ENCODE results near the gene R3HDM1. TPM values are rescaled to one million over a fixed set of nuclear protein-coding genes. Genes with fewer than 3 reads are reported as not detected.
"Not testable (repeated sequence)": the region's sequence is repeated elsewhere in the genome, so short reads cannot be mapped to it uniquely, and the experiment has no call there.

Gene R3HDM1
- 10 to 100 TPM; 24.0 to 40.4 (median 30.4) TPM for total RNA-seq

DNA sequence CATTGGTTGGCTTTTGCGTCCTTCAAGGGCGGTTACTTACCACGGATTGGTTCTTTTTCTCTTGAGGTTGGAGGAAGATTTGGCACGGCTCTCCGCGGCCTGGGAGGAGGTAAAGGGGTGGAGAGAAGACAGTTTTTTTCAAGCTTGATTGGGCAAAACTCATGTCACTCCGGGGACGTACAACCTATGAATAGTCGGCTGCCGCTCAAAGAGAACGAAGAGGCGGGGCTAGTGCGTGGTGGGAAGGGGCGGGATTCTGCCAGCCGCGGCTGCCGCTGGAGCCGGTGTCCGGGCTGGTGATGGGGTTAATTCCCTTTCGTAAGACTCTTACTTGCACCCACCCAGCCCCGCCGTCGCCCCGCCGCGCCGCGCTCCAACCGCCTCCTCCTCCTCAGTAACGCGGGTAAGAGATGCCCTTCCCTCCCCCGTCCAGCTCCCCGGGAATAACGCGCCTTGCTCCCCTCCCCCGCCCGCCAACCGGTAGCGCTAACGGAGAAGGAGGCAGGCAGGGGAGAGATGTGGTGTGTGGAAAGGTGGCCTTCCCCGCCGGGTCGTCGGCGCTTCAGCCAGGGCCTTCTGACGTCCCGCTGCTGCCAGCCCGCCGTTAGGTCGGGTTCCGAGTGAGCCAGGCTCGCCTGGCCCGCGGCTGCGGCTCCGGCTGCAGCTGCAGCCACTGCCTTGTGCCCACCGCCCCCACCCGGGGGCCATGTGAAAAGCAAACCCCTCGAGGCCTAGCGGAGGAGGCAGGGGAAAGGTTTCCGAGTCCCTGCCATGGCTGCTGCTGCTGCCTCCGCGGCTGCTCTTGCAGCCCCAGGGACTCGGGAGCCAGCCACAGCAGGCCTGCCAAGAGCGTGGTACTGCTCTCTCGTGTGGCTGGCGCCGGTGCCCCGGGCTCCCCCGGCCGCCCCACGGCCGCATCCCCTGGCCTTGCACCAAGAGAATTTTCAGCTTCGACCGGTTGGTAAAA is at the start of gene R3HDM1:
Gene R3HDM1, plus strand, starts transcription at position 254 of the 967 bp plus-strand sequence. CDS start 73,362 bp downstream, outside the sequence.
- Histone ChIP-seq H3K27me3 (no peaks in the 10 kb centered on the region), H3K9me3 (no peaks in the 10 kb centered on the region), H3K4me3 (replicated peaks in 1 of 3) (peak within 1 kb of the TSS; percentile 86 to 95 (median 88)), H3K27ac (peak within 1 kb of the TSS; percentile 66 to 95 (median 69)), H3K4me1 (peaks cover 9 to 14% of the 10 kb centered on the region in 2 donors), H3K36me3 (no peaks in the 10 kb centered on the region)
- intact Hi-C loops (cut with DNase I) = no loop called here
- peak; percentile 98 to 99 for DNase-seq
- peak in 1 of 2 donors; percentile 64 for TF ChIP-seq POLR2A (IDR thresholded peaks at IDR 0.05)
- TF ChIP-seq, protein P1, sequence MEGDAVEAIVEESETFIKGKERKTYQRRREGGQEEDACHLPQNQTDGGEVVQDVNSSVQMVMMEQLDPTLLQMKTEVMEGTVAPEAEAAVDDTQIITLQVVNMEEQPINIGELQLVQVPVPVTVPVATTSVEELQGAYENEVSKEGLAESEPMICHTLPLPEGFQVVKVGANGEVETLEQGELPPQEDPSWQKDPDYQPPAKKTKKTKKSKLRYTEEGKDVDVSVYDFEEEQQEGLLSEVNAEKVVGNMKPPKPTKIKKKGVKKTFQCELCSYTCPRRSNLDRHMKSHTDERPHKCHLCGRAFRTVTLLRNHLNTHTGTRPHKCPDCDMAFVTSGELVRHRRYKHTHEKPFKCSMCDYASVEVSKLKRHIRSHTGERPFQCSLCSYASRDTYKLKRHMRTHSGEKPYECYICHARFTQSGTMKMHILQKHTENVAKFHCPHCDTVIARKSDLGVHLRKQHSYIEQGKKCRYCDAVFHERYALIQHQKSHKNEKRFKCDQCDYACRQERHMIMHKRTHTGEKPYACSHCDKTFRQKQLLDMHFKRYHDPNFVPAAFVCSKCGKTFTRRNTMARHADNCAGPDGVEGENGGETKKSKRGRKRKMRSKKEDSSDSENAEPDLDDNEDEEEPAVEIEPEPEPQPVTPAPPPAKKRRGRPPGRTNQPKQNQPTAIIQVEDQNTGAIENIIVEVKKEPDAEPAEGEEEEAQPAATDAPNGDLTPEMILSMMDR (IDR thresholded peaks at IDR 0.05) = no peak
- WGBS, 2 donors = 1% methylated on average over 34 to 63 of the region's 75 CpGs

DNA sequence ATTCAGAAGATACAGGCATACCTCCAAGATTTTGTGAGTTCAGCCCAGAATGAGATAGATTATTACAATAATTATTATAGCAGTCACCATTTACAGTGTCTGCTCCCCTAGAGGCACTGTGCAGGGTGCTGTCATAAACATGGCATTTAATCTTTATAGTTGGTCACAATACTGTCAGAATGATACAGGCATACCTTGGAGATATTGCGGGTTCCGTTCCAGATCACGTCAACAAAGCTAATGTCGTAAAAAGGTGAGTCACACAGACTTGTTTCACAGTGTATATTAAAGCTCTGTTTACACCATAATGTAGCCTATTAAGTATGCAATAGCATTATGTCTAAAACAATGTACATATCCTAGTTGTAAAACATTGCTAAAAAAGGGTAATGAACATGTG is 45.8 kb upstream of the R3HDM1 start:
- Histone ChIP-seq H3K4me3 (replicated peaks in 1 of 3) (no peak overlapping the region), H3K36me3 (no peaks in the 10 kb centered on the region), H3K27ac (no peak overlapping the region), H3K9me3 (no peaks in the 10 kb centered on the region), H3K27me3 (no peaks in the 10 kb centered on the region), H3K4me1 (no peaks in the 10 kb centered on the region)
- TF ChIP-seq, protein P1 (IDR thresholded peaks at IDR 0.05) = no peak
- no peak for TF ChIP-seq POLR2A (IDR thresholded peaks at IDR 0.05)
- intact Hi-C loops (cut with DNase I) = no loop called here
- DNase-seq = no peak
- WGBS, 2 donors = 99% methylated on average over 4 of the region's 4 CpGs

GRCh38 chr2:135490376-135490775 is 40.9 kb upstream of the R3HDM1 start:
- Histone ChIP-seq H3K4me3 (replicated peaks in 1 of 3) (no peak overlapping the region), H3K27ac (no peak overlapping the region), H3K27me3 (no peaks in the 10 kb centered on the region), H3K36me3 (no peaks in the 10 kb centered on the region), H3K4me1 (no peaks in the 10 kb centered on the region), H3K9me3 (no peaks in the 10 kb centered on the region)
- WGBS, 2 donors = 95 to 100% methylated on average over 1 of the region's 1 CpG
- intact Hi-C loops (cut with DNase I) = no loop called here
- DNase-seq = no peak
- TF ChIP-seq, protein P1 (IDR thresholded peaks at IDR 0.05) = no peak
- TF ChIP-seq POLR2A (IDR thresholded peaks at IDR 0.05) = no peak

GRCh38 chr2:135494503-135494902 is 36.8 kb upstream of the R3HDM1 start:
- H3K4me3 ChIP-seq (replicated peaks in 1 of 3) = no peak overlapping the region
- no peaks in the 10 kb centered on the region for H3K27me3 ChIP-seq
- DNase-seq = no peak
- TF ChIP-seq, protein P1 (IDR thresholded peaks at IDR 0.05) = no peak
- no peak for TF ChIP-seq POLR2A (IDR thresholded peaks at IDR 0.05)
- intact Hi-C loops (cut with DNase I) = no loop called here
- H3K4me1 ChIP-seq = no peaks in the 10 kb centered on the region
- H3K9me3 ChIP-seq = no peaks in the 10 kb centered on the region
- no peaks in the 10 kb centered on the region for H3K36me3 ChIP-seq
- no peak overlapping the region for H3K27ac ChIP-seq
- WGBS, 2 donors = 83 to 88% methylated on average over 1 of the region's 1 CpG

DNA sequence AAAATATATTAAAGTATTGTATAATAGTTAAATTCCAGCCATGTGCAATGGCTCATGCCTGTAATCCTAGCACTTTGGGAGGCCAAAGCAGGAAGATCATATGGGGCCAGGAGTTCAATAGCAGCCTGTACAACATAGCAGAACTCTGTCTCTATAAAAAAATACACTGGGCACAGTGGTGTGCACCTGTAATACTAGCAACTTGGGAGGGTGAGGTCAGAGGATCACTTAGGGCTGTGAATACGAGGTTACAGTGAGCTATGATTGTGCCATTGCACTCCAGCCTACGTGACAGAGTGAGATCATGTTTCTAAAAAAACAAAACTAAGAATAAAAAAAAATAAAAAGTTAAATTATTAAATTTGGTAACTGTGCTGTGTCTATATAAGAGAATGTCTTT is 36.4 kb upstream of the R3HDM1 start:
- Histone ChIP-seq H3K9me3 (no peaks in the 10 kb centered on the region), H3K4me1 (no peaks in the 10 kb centered on the region), H3K36me3 (no peaks in the 10 kb centered on the region), H3K27me3 (no peaks in the 10 kb centered on the region), H3K4me3 (replicated peaks in 1 of 3) (no peak overlapping the region), H3K27ac (no peak overlapping the region)
- TF ChIP-seq, protein P1 (IDR thresholded peaks at IDR 0.05) = no peak
- no peak for TF ChIP-seq POLR2A (IDR thresholded peaks at IDR 0.05)
- WGBS, 2 donors = 91 to 92% methylated on average over 2 of the region's 2 CpGs
- no peak for DNase-seq
- intact Hi-C loops (cut with DNase I) = no loop called here

DNA sequence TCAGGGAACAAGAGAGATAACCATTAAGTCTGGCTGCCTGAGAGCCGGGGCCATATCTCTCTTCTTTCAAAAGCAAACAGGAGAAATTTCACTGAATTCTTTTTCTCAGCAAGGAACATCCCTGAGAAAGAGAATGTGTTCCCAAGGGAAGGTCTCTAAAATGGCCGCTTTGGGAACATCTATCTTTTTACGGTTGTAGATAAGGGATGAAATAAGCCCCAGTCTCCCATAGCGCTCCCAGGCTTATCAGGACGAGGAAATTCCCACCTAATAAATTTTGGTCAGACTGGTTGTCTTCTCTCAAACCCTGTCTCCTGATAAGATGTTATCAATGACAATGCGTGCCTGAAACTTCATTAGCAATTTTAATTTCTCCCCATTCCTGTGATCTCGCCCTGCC is 32.7 kb upstream of the R3HDM1 start:
- H3K36me3 ChIP-seq; H3K4me1 ChIP-seq; H3K27me3 ChIP-seq; intact Hi-C loops (cut with DNase I); H3K4me3 ChIP-seq (replicated peaks in 1 of 3); H3K27ac ChIP-seq; DNase-seq; H3K9me3 ChIP-seq: not testable (repeated sequence)
- WGBS, 2 donors = 98% methylated on average over 7 of the region's 7 CpGs

Measured in thyroid gland (tissue), 4 donors.